Myocyte (in vitro differentiated cells): Measurements from ENCODE around the gene KCNC1. TPM values are rescaled to one million over a fixed set of nuclear protein-coding genes. Genes with fewer than 3 reads are reported as not detected.

Source experiments
- DNase-seq: peaks from one replicate; pipeline ENCODE4 v3.0.0-alpha.2; 2012; ENCODE audit warnings: low read depth
- total RNA-seq: library from RNA; depleted of rRNA; stranded (reverse); fragments of >200 nt; gene quantifications from 2 replicates; pipeline ENCODE4 v1.2.3, GENCODE V29; 2014

The KCNC1 gene
- total RNA-seq, 1 donor from 2014 or later: 0.27 TPM

- DNase-seq: peak; percentile 97
Observed at GRCh38 chr11:17714356-17714854, 20.2 kb upstream of the KCNC1 start.

DNA sequence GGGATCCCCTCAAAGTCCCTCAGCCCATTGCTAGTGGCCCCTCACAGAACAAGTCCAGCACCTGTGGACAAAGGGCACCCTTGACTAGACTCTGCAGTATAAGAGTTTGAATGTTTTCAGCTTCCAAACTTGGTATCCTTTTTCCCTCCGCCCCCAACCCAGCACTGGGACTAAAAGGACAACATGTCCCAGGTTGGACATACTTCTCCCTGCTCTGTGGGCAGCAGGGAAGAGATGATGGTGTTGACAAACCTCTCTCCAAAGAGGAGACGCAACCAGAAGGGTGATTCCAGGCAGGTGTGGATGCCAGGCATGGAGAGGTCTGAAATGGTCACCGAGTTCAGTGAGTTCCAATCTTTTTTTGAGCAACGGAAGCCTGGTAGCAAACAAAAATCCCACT lies 19.7 kb upstream of the KCNC1 start:
- no peak for DNase-seq

DNA sequence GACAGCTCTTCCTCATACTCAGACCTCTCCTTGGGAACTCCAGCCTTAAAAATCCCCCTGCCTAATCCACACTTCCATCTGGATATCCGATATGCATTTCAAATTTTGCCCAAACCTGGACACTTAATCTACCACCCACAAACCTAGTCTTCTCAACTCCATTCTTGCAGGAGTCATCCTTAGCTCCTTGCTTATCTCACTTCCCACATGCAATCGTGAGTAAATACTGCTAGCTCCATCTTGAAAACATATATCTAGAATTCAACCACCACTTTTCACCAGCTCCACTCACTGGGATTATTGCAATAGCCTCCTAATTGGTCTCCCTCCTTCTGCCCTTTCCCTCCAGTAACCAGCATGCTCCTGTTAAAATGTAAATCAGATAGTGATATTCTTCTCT lies 17.8 kb upstream of the KCNC1 start:
- DNase-seq: no peak

GRCh38 chr11:17718015-17718414 lies 16.6 kb upstream of the KCNC1 start:
- DNase-seq: no peak

GRCh38 chr11:17718510-17718962 lies 16.0 kb upstream of the KCNC1 start:
- DNase-seq: no peak

- DNase-seq: peak; percentile 98
Observed at GRCh38 chr11:17719028-17719937, 15.3 kb upstream of the KCNC1 start, which contains the start of gene MYOD1. Gene MYOD1 (plus strand): TSS chr11:17719571. CDS start chr11:17719783, 212 bp downstream.

DNA sequence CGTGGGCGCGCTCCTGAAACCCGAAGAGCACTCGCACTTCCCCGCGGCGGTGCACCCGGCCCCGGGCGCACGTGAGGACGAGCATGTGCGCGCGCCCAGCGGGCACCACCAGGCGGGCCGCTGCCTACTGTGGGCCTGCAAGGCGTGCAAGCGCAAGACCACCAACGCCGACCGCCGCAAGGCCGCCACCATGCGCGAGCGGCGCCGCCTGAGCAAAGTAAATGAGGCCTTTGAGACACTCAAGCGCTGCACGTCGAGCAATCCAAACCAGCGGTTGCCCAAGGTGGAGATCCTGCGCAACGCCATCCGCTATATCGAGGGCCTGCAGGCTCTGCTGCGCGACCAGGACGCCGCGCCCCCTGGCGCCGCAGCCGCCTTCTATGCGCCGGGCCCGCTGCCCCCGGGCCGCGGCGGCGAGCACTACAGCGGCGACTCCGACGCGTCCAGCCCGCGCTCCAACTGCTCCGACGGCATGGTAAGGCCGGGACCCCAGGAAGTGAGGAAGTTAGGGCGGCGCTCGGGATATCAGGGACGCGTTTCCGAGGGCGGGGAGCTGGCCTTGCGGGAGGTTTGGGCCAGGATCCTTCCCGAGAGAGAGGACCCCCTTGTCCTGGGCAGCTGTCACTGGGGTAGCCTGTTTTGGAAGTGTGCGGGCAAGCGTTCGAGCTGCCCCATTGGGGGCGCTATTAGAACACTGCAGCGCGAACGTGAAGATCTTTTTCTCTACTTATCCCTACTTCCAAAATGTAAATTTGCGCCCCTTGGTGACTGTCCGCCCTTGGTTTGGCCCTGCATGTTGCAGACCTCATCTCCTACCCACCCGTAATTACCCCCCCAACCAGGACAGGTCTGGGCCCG lies 14.4 kb upstream of the KCNC1 start:
- peak; percentile 67 for DNase-seq

DNA sequence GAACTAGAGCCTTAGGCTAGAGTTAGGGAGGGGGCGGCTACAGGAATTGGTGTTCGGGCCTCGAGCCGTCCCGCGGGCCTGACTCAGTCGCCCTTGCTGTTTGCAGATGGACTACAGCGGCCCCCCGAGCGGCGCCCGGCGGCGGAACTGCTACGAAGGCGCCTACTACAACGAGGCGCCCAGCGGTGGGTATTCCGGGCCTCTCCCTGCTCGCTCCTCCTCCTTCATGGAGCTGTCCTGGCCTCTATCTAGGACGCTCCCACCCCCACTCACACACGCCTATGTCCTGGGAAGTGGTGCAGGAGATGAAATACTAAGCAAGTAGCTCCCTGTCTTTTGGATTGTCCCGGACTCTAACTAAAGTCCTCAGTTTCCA lies 13.8 kb upstream of the KCNC1 start:
- DNase-seq: peak; percentile 59

DNA sequence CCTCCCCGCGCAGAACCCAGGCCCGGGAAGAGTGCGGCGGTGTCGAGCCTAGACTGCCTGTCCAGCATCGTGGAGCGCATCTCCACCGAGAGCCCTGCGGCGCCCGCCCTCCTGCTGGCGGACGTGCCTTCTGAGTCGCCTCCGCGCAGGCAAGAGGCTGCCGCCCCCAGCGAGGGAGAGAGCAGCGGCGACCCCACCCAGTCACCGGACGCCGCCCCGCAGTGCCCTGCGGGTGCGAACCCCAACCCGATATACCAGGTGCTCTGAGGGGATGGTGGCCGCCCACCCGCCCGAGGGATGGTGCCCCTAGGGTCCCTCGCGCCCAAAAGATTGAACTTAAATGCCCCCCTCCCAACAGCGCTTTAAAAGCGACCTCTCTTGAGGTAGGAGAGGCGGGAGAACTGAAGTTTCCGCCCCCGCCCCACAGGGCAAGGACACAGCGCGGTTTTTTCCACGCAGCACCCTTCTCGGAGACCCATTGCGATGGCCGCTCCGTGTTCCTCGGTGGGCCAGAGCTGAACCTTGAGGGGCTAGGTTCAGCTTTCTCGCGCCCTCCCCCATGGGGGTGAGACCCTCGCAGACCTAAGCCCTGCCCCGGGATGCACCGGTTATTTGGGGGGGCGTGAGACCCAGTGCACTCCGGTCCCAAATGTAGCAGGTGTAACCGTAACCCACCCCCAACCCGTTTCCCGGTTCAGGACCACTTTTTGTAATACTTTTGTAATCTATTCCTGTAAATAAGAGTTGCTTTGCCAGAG lies 13.2 kb upstream of the KCNC1 start:
- DNase-seq: no peak

DNA sequence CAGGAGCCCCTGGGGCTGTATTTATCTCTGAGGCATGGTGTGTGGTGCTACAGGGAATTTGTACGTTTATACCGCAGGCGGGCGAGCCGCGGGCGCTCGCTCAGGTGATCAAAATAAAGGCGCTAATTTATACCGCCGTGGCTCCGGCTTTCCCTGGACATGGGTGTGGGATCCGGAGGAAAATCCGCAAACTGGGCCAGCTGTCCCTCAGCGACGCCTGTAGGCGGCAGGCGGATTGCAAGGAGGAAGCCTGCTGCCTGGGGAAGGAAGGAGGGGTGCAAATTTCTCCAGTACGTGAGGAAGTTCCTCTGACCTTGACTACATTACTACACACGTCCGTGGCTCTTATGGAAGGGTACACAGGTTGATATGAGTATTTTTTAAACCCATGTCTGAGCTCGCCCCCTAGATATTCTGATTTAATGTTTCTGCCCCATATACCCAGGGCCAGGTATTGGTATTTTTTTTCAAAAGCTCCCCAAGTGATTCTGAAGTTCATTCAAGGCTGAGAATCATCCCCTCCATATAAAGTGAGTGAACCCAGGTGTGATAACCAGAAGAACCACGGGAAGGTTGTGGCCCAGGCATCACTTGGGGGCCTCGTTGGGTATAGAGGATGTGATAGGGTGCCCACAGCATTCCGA lies 12.5 kb upstream of the KCNC1 start:
- peak; percentile 74 for DNase-seq

DNA sequence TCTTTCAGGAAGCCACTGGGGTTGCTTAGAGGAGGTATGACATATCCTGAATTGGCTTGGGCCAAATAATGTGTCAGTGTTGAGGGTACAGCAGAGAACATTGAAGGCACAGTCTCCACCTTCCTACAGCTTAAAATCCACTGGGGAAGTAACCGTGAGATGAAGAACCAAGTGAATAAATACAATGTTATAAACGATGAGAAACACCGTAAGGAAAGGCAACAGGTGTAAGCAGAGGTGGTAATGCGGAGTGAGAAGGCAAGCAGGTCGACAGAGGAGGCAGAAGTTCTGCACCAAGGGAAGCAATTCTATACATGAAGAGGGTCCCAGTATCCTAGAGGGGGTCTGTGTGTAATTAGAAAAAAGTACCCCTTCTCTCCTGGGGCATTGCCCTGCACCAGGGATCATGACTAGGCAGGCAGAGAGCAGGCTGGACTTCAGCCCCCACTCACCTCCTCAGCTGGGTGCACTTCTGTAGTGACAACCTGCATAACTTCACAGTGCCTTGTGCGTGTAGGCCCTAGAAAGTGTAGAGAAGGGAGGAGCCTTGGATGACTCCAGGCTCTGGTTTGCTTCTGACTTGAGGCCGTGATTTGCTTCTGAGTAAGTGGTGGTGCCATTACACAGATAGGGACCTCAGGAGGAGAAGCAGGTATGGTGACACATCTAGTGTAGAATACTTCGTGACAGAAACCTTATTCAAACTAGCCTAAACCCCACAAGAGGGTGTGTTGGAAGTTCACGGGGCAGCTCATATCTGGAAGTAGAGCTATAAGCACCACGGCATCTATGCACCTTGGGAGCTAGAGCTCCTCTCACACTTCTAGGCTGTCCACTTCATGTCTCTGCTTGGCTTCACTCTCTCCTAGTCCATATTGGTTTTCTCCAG lies 10.3 kb upstream of the KCNC1 start:
- peak; percentile 60 for DNase-seq

DNA sequence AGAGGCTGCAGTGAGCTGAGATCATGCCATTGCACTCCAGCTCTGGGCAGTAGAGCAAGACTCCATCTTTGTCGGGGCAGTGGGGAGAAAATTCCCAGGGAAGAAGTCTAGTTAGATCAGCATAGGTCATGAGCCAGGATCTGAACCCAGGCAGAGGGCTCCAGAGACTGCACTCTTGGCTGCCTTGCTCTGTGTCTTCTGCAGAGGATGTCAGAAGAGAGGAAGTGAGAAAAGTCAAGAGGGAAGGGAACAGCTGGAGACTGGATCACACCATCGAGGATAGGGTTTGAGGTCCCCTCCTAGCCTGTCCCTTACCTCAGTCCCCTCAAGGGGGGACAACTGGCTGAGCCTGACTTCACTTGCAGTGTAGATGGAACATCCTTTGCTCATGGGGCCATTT lies 9.4 kb upstream of the KCNC1 start:
- peak; percentile 73 for DNase-seq

GRCh38 chr11:17730137-17730536 lies 4.4 kb upstream of the KCNC1 start:
- DNase-seq: no peak

GRCh38 chr11:17730608-17731462 lies 3.7 kb upstream of the KCNC1 start:
- peak; percentile 95 for DNase-seq

DNA sequence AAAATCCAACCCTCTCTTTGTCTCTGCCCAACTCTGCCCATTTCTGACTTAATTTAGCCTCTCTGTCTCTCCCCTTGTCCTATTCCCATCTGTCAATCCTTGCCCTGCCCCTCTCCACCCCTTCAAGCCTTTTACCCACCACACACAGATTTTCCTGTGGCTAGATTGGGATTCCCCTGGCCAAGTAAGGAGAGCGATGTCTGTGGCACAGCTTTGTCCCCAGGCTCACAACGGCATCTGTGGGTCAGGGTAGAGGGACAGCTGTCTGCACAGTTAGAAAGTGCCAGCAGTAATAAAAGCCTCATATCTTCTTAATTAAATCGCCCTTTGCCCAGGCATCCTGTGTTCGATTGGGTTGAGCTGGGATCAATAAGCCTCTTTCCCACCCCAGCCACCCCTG lies 1.3 kb upstream of the KCNC1 start:
- peak; percentile 87 for DNase-seq

GRCh38 chr11:17734986-17735817 lies 621 bp downstream of the KCNC1 start:
- peak; percentile 84 for DNase-seq

DNA sequence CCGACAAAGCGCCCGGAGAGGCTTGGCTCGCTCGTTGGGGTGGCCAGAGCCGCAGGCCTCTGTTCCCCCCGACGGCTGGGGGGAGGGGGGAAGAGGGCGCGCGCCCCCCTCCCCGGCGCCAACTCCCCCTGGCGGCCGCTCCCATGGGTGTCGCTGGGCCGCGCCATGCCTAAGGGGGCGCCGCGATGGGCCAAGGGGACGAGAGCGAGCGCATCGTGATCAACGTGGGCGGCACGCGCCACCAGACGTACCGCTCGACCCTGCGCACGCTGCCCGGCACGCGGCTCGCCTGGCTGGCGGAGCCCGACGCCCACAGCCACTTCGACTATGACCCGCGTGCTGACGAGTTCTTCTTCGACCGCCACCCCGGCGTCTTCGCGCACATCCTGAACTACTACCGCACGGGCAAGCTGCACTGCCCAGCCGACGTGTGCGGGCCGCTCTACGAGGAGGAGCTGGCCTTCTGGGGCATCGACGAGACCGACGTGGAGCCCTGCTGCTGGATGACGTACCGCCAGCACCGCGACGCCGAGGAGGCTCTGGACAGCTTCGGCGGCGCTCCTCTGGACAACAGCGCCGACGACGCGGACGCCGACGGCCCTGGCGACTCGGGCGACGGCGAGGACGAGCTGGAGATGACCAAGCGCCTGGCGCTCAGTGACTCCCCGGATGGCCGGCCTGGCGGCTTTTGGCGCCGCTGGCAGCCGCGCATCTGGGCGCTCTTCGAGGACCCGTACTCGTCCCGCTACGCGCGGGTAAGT lies 1.4 kb downstream of the KCNC1 start:
- DNase-seq: no peak
